Endothelial cell of umbilical vein (primary cell): ENCODE measurements around the gene SLC38A8. TPM values are rescaled to one million over a fixed set of nuclear protein-coding genes. Genes with fewer than 3 reads are reported as not detected.
A peak's percentile ranks its signal among the peaks of the same experiment; 100 is the strongest.

Source experiments
- Bru-seq: library from RNA; stranded (reverse); fragments of 400-500 nt; gene quantifications from one replicate; lab custom pipeline; 2021; lab: Mats Ljungman, UMichigan
- BruChase-seq, 2 experiments: library from RNA; stranded (reverse); fragments of 400-500 nt; gene quantifications; one replicate each; lab custom pipeline; 2021; lab: Mats Ljungman, UMichigan
- BruUV-seq: library from RNA; stranded (reverse); fragments of 400-500 nt; replicated peaks from 2 replicates; lab custom pipeline; 2021; lab: Mats Ljungman, UMichigan
- CTCF ChIA-PET: fragments of 300-600, 350-600 bp; sonication (Branson Sonifier 250); formaldehyde crosslinking; loops from one replicate; lab custom pipeline; 2021; ENCODE audit warnings: antibody characterized with exemption, inconsistent platforms; lab: Charles Lee
- POLR2A ChIA-PET: fragments of 300-600, 350-600 bp; sonication (Branson Sonifier 250); formaldehyde crosslinking; loops from one replicate; lab custom pipeline; 2021; ENCODE audit warnings: antibody characterized with exemption, inconsistent platforms; lab: Charles Lee
- DNase-seq: peaks from one replicate; pipeline ENCODE4 v3.0.0-alpha.2; 2011; ENCODE audit warnings: low read depth, low spot score
- FAIRE-seq: peaks from 2 replicates; lab custom pipeline; 2011; peaks lifted over from hg19 to GRCh38; lab: Jason Lieb, UNC
- H2AFZ ChIP-seq: 2 replicates; pipeline ENCODE4 v1.6.0; 2012; ENCODE audit warnings: low read depth, low read length, control low read depth, inconsistent platforms
- H3K27ac ChIP-seq: 2 replicates; pipeline ENCODE4 v1.5.1; 2011; ENCODE audit warnings: low read depth, mild to moderate bottlenecking, control low read depth, low read length, moderate library complexity; ENCODE audit not compliant: insufficient read depth
- H3K27me3 ChIP-seq, 2 experiments: 2 replicates each; pipeline versions ENCODE4 v1.6.0 to v1.6.1; 2011; ENCODE audit warnings: low read length in 2 of 2, mixed read lengths in 1 of 2; ENCODE audit not compliant: control insufficient read depth in 2 of 2, insufficient read depth in 2 of 2
- H3K36me3 ChIP-seq, 2 experiments: 2 replicates in 1 of 2; 3 replicates in 1 of 2; pipeline ENCODE4 v1.5.1; 2011; ENCODE audit warnings: low read length in 2 of 2, mild to moderate bottlenecking in 1 of 2, moderate library complexity in 1 of 2; ENCODE audit not compliant: control insufficient read depth in 2 of 2, insufficient read depth in 2 of 2; ENCODE audit errors: extremely low read depth in 1 of 2
- H3K4me1 ChIP-seq: 3 replicates; pipeline ENCODE4 v1.5.1; 2011; ENCODE audit warnings: mild to moderate bottlenecking, low read length; ENCODE audit not compliant: control insufficient read depth, insufficient read depth; ENCODE audit errors: extremely low read depth
- H3K4me2 ChIP-seq: 2 replicates; pipeline ENCODE4 v1.6.1; 2011; ENCODE audit warnings: low read length, control low read depth, mixed read lengths; ENCODE audit not compliant: insufficient read depth
- H3K4me3 ChIP-seq, 3 experiments: fragments of 200-600 bp in 1 of 3; sonication (generic), shearing (Covaris generic) in 1 of 3; replicated peaks in 1 of 3; 2 replicates each; pipeline ENCODE4 v1.5.1; 2011 to 2016; ENCODE audit warnings: control low read depth in 3 of 3, low read length in 3 of 3, mild to moderate bottlenecking in 2 of 3, inconsistent platforms in 1 of 3, low read depth in 1 of 3, moderate library complexity in 1 of 3; ENCODE audit not compliant: insufficient read depth in 1 of 3
- H3K79me2 ChIP-seq: 2 replicates; pipeline ENCODE4 v1.6.0; 2012; ENCODE audit warnings: low read length, inconsistent platforms; ENCODE audit not compliant: control insufficient read depth, insufficient read depth
- H3K9ac ChIP-seq: replicated peaks from 2 replicates; pipeline ENCODE3; 2011; ENCODE audit warnings: low read length, control low read depth; ENCODE audit not compliant: insufficient read depth; ENCODE audit errors: extremely low read depth
- H3K9me1 ChIP-seq: replicated peaks from 3 replicates; pipeline ENCODE4 v1.6.0; 2011; ENCODE audit warnings: mild to moderate bottlenecking, low read length; ENCODE audit not compliant: control insufficient read depth, insufficient read depth; ENCODE audit errors: extremely low read depth
- H3K9me3 ChIP-seq: replicated peaks from 2 replicates; pipeline ENCODE4 v1.5.1; 2012; ENCODE audit warnings: low read length, inconsistent platforms; ENCODE audit not compliant: control insufficient read depth, insufficient read depth
- H4K20me1 ChIP-seq: replicated peaks from 2 replicates; pipeline ENCODE3; 2011; ENCODE audit warnings: mild to moderate bottlenecking, low read length; ENCODE audit not compliant: control insufficient read depth, insufficient read depth; ENCODE audit errors: extremely low read depth
- CTCF ChIP-seq, 2 donors: IDR thresholded peaks; 1 replicate in 1 of 2; 2 replicates in 1 of 2; pipeline ENCODE4 v1.5.1; 2011; ENCODE audit warnings: low read length in 2 of 2, mild to moderate bottlenecking in 2 of 2, moderate library complexity in 2 of 2, control low read depth in 1 of 2, inconsistent platforms in 1 of 2, low read depth in 1 of 2; ENCODE audit not compliant: insufficient read depth in 1 of 2; ENCODE audit errors: extremely low read depth in 1 of 2
- EZH2 ChIP-seq: IDR thresholded peaks from 2 replicates; pipeline ENCODE4 v1.6.1; 2012; ENCODE audit warnings: borderline replicate concordance, low read depth, mild to moderate bottlenecking, moderate library complexity, low read length, inconsistent platforms; ENCODE audit not compliant: severe bottlenecking
- FOS ChIP-seq: IDR thresholded peaks from 2 replicates; pipeline ENCODE4 v1.6.1; 2011; ENCODE audit warnings: mild to moderate bottlenecking, low read length, moderate library complexity, borderline replicate concordance; ENCODE audit not compliant: insufficient read depth
- GATA2 ChIP-seq: IDR thresholded peaks from 2 replicates; pipeline ENCODE4 v1.7.0; 2011; ENCODE audit warnings: low read depth, mild to moderate bottlenecking, moderate library complexity, mixed read lengths, low read length; ENCODE audit not compliant: insufficient read length, insufficient read depth
- JUN ChIP-seq: IDR thresholded peaks from 2 replicates; pipeline ENCODE4 v1.6.1; 2011; ENCODE audit warnings: borderline replicate concordance, low read depth; ENCODE audit not compliant: insufficient read length, insufficient read depth
- MYC ChIP-seq: IDR thresholded peaks from one replicate; pipeline ENCODE4 v1.6.1; 2011; ENCODE audit warnings: mild to moderate bottlenecking, low read depth, low read length
- POLR2A ChIP-seq: IDR thresholded peaks from 2 replicates; pipeline ENCODE4 v1.6.1; 2012; ENCODE audit warnings: low read depth, mild to moderate bottlenecking, control low read depth, low read length
- POLR2AphosphoS5 ChIP-seq: IDR thresholded peaks from 2 replicates; pipeline ENCODE4 v1.6.1; 2012; ENCODE audit warnings: low read depth, mild to moderate bottlenecking, control low read depth, low read length, moderate library complexity; ENCODE audit not compliant: insufficient read depth
- dilution Hi-C: fragments of 300-500 bp; cut with MboI; formaldehyde crosslinking; loops from one replicate; pipeline ENCODE4 v1.15.0; 2019; ENCODE audit warnings: low sequenced_read_pairs; ENCODE audit not compliant: extremely low pct_ligation_motif_present
- intact Hi-C: fragments of 100-400 bp; cut with micrococcal nuclease; formaldehyde crosslinking; loops from one replicate; pipeline ENCODE4 v1.10.0; 2022
- long read RNA-seq: library from polyadenylated mRNA; stranded (forward); transcript quantifications from one replicate; pipeline ENCODE4 v2.0.0, GENCODE V29; 2021
- polyA minus RNA-seq, 3 experiments: library from RNA; depleted of rRNA, polyadenylated mRNA; stranded (reverse); fragments of >200 nt; gene quantifications; 1 replicate in 1 of 3; 2 replicates in 2 of 3; pipeline ENCODE4 v1.2.3, GENCODE V29; 2011
- polyA plus RNA-seq, 4 experiments: library from polyadenylated mRNA; depleted of rRNA in 3 of 4; stranded (reverse) in 3 of 4; unstranded in 1 of 4; fragments of >200 nt; gene quantifications; 2 replicates each; pipeline versions ENCODE4 v1.2.1 to v1.2.3, GENCODE V29; 2011 to 2012; ENCODE audit warnings: missing spikeins in 1 of 4
- total RNA-seq: library from RNA; stranded (reverse); gene quantifications from 2 replicates; pipeline ENCODE4 v1.2.3, GENCODE V29; 2021
- TF ChIP-seq, protein P1 (sequence below): IDR thresholded peaks from 2 replicates; pipeline ENCODE4 v1.6.1; 2011; ENCODE audit not compliant: insufficient read depth, insufficient read length

Gene SLC38A8
- total RNA-seq (not detected in 2 replicates), polyA plus RNA-seq (not detected in 2 replicates), polyA minus RNA-seq (not detected in 2 replicates), Bru-seq, nascent RNA (percentile 6 among the genes with signal in this experiment), BruChase-seq, experiment 1, labeled RNA remaining after a 6-hour chase (percentile 12 among the genes with signal in this experiment), BruChase-seq, experiment 2, labeled RNA remaining after a 2-hour chase (percentile 13 among the genes with signal in this experiment)
- polyA plus RNA-seq (2011; cell fraction: cytosol; rRNA removed) = not detected in 2 replicates
- polyA plus RNA-seq (2011; cell fraction: nucleus; rRNA removed) = not detected in 2 replicates
- not detected in 2 replicates for polyA plus RNA-seq (2012)
- not detected for polyA minus RNA-seq (2011; cell fraction: cytosol; rRNA and poly(A)+ RNA removed)
- not detected in 2 replicates for polyA minus RNA-seq (2011; cell fraction: nucleus; rRNA and poly(A)+ RNA removed)
- long read RNA-seq = 0 reads

GRCh38 chr16:84042308-84042878 is at the start of gene SLC38A8:
Gene SLC38A8, minus strand, starts transcription at chr16:84042795. Its CDS starts 638 bp downstream, at chr16:84042157.
- no peak for DNase-seq
- intact Hi-C loops = loop anchor here (5.0 kb wide), 1 partner anchor 85 kb away; no protein-coding TSS in a partner anchor
- dilution Hi-C loops = no loop called here

More at GRCh38 chr16:84042308-84042878, at the start of gene SLC38A8:
- Histone ChIP-seq H4K20me1 (no peaks in the 10 kb centered on the region), H3K4me3 (no peak within 1 kb of the TSS), H3K79me2 (no peaks in the 10 kb centered on the region), H3K9me1 (no peaks in the 10 kb centered on the region), H3K4me1 (no peaks in the 10 kb centered on the region), H2AFZ (no peak within 1 kb of the TSS), H3K36me3 (no peaks in the 10 kb centered on the region), H3K27ac (no peak within 1 kb of the TSS), H3K27me3 (peaks cover 0 to 4% of the 10 kb centered on the region in 2 experiments), H3K9ac (no peak within 1 kb of the TSS), H3K9me3 (no peaks in the 10 kb centered on the region), H3K4me2 (no peak within 1 kb of the TSS)
- ChIA-PET CTCF (interaction anchor here (1.0 to 1.4 kb wide), 3 partner anchors 13 to 64 kb away, joined by 3 to 4 read pairs (median 3); no protein-coding TSS in a partner anchor), POLR2A (no interaction called here)
- BruUV-seq = no TSS peak
- no peak for FAIRE-seq
- TF ChIP-seq EZH2 = no peak
- TF ChIP-seq, protein P1, sequence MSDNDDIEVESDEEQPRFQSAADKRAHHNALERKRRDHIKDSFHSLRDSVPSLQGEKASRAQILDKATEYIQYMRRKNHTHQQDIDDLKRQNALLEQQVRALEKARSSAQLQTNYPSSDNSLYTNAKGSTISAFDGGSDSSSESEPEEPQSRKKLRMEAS = no peak
- no peak for TF ChIP-seq FOS
- TF ChIP-seq JUN = no peak
- no peak for TF ChIP-seq POLR2A
- TF ChIP-seq CTCF (IDR thresholded peaks at IDR 0.05; ENCODE audit: extremely low read depth in 1 of 2, insufficient read depth in 1 of 2, low read depth in 1 of 2, low read length in 2 of 2) = no peak
- no peak for TF ChIP-seq POLR2AphosphoS5
- TF ChIP-seq MYC = no peak
- TF ChIP-seq GATA2 = no peak
